ENCODE data around the gene TMEM140. TPM values are rescaled to one million over a fixed set of nuclear protein-coding genes. Genes with fewer than 3 reads are reported as not detected.
A peak's percentile ranks its signal among the peaks of the same experiment; 100 is the strongest.
"Not testable (repeated sequence)": the region's sequence is repeated elsewhere in the genome, so short reads cannot be mapped to it uniquely, and the experiment has no call there.

TMEM140 gene
- total RNA-seq, 5 donors from 2014 or later (not counting 1 experiment from before 2014, with no cell fraction given): 20.7 to 32.7 (median 25.8) TPM

DNA sequence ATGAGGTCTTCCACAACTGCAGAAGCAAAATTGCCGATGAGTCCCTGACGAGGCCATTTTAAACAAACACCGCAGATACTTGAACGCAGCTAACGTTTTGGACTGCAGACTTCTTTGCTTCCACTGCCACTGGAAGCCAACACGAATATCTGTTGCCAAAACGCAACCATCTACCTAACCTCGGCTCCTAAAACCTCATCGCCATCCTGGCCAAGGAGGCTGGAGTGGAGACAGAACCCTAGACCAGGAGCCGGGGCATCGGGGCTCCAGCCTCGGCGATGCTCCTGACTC is 63.0 kb downstream of the TMEM140 start:
- ATAC-seq (replicated peaks in 1 of 4): peak in 3 of 4 experiments; percentile 7 to 9 (median 8)
- POLR2A ChIA-PET: interaction anchor here (0.6 to 1.4 kb wide), 5 partner anchors 9 to 1726 kb away, joined by 3 to 6 read pairs (median 3); no protein-coding TSS in a partner anchor

DNA sequence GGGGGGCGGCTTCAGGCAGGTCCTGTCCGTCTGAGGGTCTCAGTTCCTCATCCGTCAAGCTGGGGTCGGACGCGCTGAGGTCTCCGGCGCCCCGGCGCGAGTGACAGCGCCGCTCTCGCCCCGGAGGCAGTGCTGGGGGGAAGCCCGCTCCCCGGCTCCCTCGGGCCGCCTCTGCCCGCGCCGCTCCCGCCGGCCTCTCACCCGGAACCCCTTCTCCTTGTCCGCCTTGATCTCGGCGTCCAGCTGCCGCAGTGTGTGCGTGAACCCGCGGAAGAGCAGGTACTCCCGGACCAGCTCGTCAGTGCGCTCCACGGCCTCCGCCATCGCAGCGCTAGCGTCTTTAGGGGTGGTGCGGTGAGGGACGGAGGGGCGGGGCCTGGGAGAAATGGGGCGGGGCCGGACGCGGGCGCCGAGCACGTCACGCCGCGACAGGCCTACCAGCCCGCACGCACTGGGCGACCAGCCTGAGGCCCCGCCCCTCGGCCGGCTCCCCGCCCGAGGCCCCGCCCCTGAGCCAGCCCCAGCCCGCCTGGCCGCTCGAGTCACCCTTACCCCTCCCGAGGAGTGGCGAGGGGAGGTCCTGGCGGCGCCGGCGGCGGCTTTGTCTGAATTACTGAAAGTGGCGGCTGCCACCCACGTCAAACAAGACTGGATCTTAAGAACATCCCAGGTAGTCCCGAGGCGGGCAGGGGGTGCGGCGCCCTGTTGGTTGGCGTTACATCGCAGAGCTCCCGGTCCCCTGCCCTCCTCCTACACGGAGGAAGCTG is 63.5 kb downstream of the TMEM140 start, which contains the start of gene WDR91:
Gene WDR91, minus strand, starts transcription at position 348 of the 767 bp plus-strand sequence. Its CDS starts 24 bp downstream, at position 324.
- Histone ChIP-seq H3K36me3 (ENCODE audit: control insufficient read depth in 2 of 2, extremely low read depth in 1 of 2, insufficient read depth in 1 of 2, low read length in 1 of 2) (peaks cover 0 to 4% of the 10 kb centered on the region in 2 donors), H3K4me1 (ENCODE audit: control insufficient read depth in 1 of 2, extremely low read depth in 1 of 2, insufficient read depth in 2 of 2, low read length in 2 of 2) (peaks cover 8 to 30% of the 10 kb centered on the region in 2 experiments), H3K27ac (ENCODE audit: low read length) (peak within 1 kb of the TSS; percentile 82), H3K4me3 (ENCODE audit: control insufficient read depth in 1 of 2, extremely low read depth in 1 of 2, low read length in 1 of 2) (peak within 1 kb of the TSS; percentile 79 to 94), H3K9me3 (no peaks in the 10 kb centered on the region), H3K27me3 (replicated peaks in 1 of 2; ENCODE audit: control insufficient read depth in 2 of 2, extremely low read depth in 1 of 2, insufficient read depth in 2 of 2, low read length in 1 of 2) (no peaks in the 10 kb centered on the region)
- Mint-ChIP-seq H3K27me3 (no peaks in the 10 kb centered on the region), H3K9me3 (no peaks in the 10 kb centered on the region), H3K36me3 (peaks cover 1% of the 10 kb centered on the region), H3K4me1 (peaks cover 36 to 44% (median 37%) of the 10 kb centered on the region in 3 donors), H3K4me3 (peak within 1 kb of the TSS; percentile 89 to 99 (median 93)), H3K27ac (peak within 1 kb of the TSS; percentile 96 to 98)
- ATAC-seq (replicated peaks in 1 of 4) (peak; percentile 90 to 98 (median 94)), DNase-seq (peak; percentile 86 to 98 (median 94))
- POLR2A ChIA-PET: interaction anchor here (0.6 to 1.4 kb wide), 6 partner anchors 9 to 1727 kb away, joined by 3 to 6 read pairs (median 4); no protein-coding TSS in a partner anchor
- CTCF ChIA-PET: interaction anchor here (0.6 to 1.5 kb wide), 3 partner anchors 40 to 225 kb away, joined by 4 to 5 read pairs (median 5); partner anchors contain the start of genes AGBL3 (in 1 of the 2) and TMEM140 (in 1 of the 2)
- WGBS (ENCODE audit: insufficient coverage): under 1% methylated on average over 76 of the region's 82 CpGs

More for the DNA sequence above, 63.0 kb downstream of the TMEM140 start:
- Histone ChIP-seq H3K4me1 (ENCODE audit: control insufficient read depth in 1 of 2, extremely low read depth in 1 of 2, insufficient read depth in 2 of 2, low read length in 2 of 2) (peaks cover 8 to 30% of the 10 kb centered on the region in 2 experiments), H3K36me3 (ENCODE audit: control insufficient read depth in 2 of 2, extremely low read depth in 1 of 2, insufficient read depth in 1 of 2, low read length in 1 of 2) (peaks cover 0 to 7% of the 10 kb centered on the region in 2 donors), H3K4me3 (ENCODE audit: control insufficient read depth in 1 of 2, extremely low read depth in 1 of 2, low read length in 1 of 2) (peak overlapping the region; percentile 77 to 94), H3K9me3 (no peaks in the 10 kb centered on the region), H3K27ac (ENCODE audit: low read length) (peak overlapping the region; percentile 82), H3K27me3 (replicated peaks in 1 of 2; ENCODE audit: control insufficient read depth in 2 of 2, extremely low read depth in 1 of 2, insufficient read depth in 2 of 2, low read length in 1 of 2) (no peaks in the 10 kb centered on the region)
- CTCF ChIA-PET: interaction anchor here (0.6 to 1.5 kb wide), 3 partner anchors 40 to 224 kb away, joined by 4 to 5 read pairs (median 5); partner anchors contain the start of genes AGBL3 (in 1 of the 2) and TMEM140 (in 1 of the 2)
- WGBS (ENCODE audit: insufficient coverage): 0% methylated on average over 13 of the region's 13 CpGs
- Mint-ChIP-seq H3K4me1 (peaks cover 38 to 48% (median 39%) of the 10 kb centered on the region in 3 donors), H3K4me3 (peak overlapping the region; percentile 89 to 99 (median 93)), H3K27me3 (no peaks in the 10 kb centered on the region), H3K36me3 (peaks cover 3% of the 10 kb centered on the region), H3K9me3 (no peaks in the 10 kb centered on the region), H3K27ac (peak overlapping the region; percentile 50 to 98)
- peak in 3 of 35 experiments; percentile 3 to 9 (median 8) for DNase-seq

DNA sequence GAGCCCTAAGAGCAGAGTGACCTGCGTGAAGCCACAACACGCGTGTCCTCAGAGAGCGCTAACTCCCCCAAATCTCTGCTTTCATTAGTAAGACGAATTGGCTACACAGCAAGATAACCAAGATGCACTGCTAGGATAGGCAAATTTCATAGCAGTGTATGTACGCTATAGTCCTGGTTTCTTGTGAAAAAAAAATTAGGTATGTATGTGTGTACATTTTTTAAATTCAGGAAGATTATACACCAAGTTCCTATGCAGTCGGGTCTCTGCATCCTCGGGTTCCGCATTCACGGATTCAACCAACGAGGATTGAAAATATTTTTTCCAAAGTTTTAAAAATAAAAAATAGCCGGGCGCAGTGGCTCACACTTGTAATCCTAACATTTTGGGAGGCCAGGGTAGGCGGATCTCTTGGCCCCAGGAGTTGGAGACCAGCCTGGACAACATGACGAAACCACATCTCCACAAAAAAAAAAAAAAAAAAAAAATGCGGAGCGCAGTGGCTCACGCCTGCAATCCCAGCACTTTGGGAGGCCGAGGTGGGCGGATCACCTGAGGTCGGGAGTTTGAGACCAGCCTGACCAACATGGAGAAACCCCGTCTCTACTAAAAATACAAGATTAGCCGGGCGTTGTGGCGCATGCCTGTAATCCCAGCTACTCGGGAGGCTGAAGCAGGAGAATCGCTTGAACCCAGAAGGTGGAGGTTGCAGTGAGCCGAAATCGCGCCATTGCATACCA is 64.2 kb downstream of the TMEM140 start:
- Histone ChIP-seq H3K4me1 (ENCODE audit: control insufficient read depth in 1 of 2, extremely low read depth in 1 of 2, insufficient read depth in 2 of 2, low read length in 2 of 2) (peaks cover 8 to 29% of the 10 kb centered on the region in 2 experiments), H3K27ac (ENCODE audit: low read length) (peak overlapping the region; percentile 65), H3K4me3 (ENCODE audit: control insufficient read depth in 1 of 2, extremely low read depth in 1 of 2, low read length in 1 of 2) (peak overlapping the region; percentile 76 to 79)
- H3K27ac Mint-ChIP-seq: peak overlapping the region; percentile 49 to 78
- H3K9me3 Mint-ChIP-seq; H3K27me3 ChIP-seq (replicated peaks in 1 of 2; ENCODE audit: control insufficient read depth in 2 of 2, extremely low read depth in 1 of 2, insufficient read depth in 2 of 2, low read length in 1 of 2); H3K9me3 ChIP-seq; H3K36me3 Mint-ChIP-seq; DNase-seq; H3K36me3 ChIP-seq (ENCODE audit: control insufficient read depth in 2 of 2, extremely low read depth in 1 of 2, insufficient read depth in 1 of 2, low read length in 1 of 2); H3K27me3 Mint-ChIP-seq: not testable (repeated sequence)
- peak in 2 of 4 experiments; percentile 0 for ATAC-seq (replicated peaks in 1 of 4)
- ChIA-PET CTCF (interaction anchor here in 1 of 2 donors (0.7 to 1.5 kb wide), 2 partner anchors 41 to 225 kb away, joined by 4 read pairs; partner anchors contain the start of genes AGBL3 and CYREN), POLR2A (interaction anchor here (0.8 to 1.4 kb wide), 2 partner anchors 10 to 566 kb away, joined by 4 to 6 read pairs; no protein-coding TSS in a partner anchor)
- H3K4me3 Mint-ChIP-seq: peak overlapping the region; percentile 89 to 99 (median 93)
- WGBS (ENCODE audit: insufficient coverage): 69% methylated on average over 7 of the region's 30 CpGs
- peaks cover 31 to 40% (median 33%) of the 10 kb centered on the region in 3 donors for H3K4me1 Mint-ChIP-seq

GRCh38 chr7:135213831-135214230 is 66.0 kb downstream of the TMEM140 start:
- H3K4me1 ChIP-seq (ENCODE audit: control insufficient read depth in 1 of 2, extremely low read depth in 1 of 2, insufficient read depth in 2 of 2, low read length in 2 of 2): peaks cover 8 to 18% of the 10 kb centered on the region in 2 experiments
- DNase-seq: no peak
- POLR2A ChIA-PET: no interaction called here
- Mint-ChIP-seq H3K27me3 (peaks cover 3 to 5% of the 10 kb centered on the region in 2 donors), H3K9me3 (no peaks in the 10 kb centered on the region), H3K4me3 (no peak overlapping the region), H3K36me3 (no peaks in the 10 kb centered on the region), H3K27ac (no peak overlapping the region), H3K4me1 (peaks cover 14 to 23% (median 19%) of the 10 kb centered on the region in 3 donors)
- CTCF ChIA-PET: interaction anchor here (0.9 to 1.0 kb wide), 2 partner anchors 15 to 33 kb away, joined by 3 to 4 read pairs; no protein-coding TSS in a partner anchor
- no peaks in the 10 kb centered on the region for H3K27me3 ChIP-seq (replicated peaks in 1 of 2; ENCODE audit: control insufficient read depth in 2 of 2, extremely low read depth in 1 of 2, insufficient read depth in 2 of 2, low read length in 1 of 2)
- 75% methylated on average over 2 of the region's 2 CpGs for WGBS (ENCODE audit: insufficient coverage)
- ATAC-seq (replicated peaks in 1 of 4): no peak
- H3K4me3 ChIP-seq (ENCODE audit: control insufficient read depth in 1 of 2, extremely low read depth in 1 of 2, low read length in 1 of 2): no peak overlapping the region
- no peaks in the 10 kb centered on the region for H3K9me3 ChIP-seq
- H3K27ac ChIP-seq (ENCODE audit: low read length): no peak overlapping the region
- no peaks in the 10 kb centered on the region for H3K36me3 ChIP-seq (ENCODE audit: control insufficient read depth in 2 of 2, extremely low read depth in 1 of 2, insufficient read depth in 1 of 2, low read length in 1 of 2)

DNA sequence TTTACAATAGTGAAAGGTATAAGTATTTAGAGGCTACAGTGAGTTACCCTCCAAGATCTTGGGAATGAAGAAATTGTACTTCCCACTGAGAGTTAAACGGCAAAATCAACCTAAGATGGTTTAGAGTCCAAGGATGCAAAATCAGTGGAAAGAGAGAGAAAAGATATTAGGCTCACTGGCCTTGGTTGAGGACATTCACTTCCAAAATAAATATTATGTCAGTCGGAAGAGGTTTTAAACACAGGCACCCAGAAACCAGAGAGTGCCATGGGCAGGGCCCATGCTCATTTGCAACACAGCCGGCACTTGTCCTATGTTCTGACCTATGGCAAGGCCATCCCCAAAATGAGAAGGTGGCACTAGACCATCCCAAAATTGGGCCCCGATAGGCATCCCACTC is 67.3 kb downstream of the TMEM140 start:
- H3K4me3 Mint-ChIP-seq: no peak overlapping the region
- H3K4me1 Mint-ChIP-seq: peaks cover 3 to 9% (median 9%) of the 10 kb centered on the region in 3 donors
- no peak overlapping the region for H3K27ac Mint-ChIP-seq
- WGBS (ENCODE audit: insufficient coverage): 100% methylated on average over 2 of the region's 4 CpGs
- no peaks in the 10 kb centered on the region for H3K9me3 Mint-ChIP-seq
- H3K4me1 ChIP-seq (ENCODE audit: control insufficient read depth in 1 of 2, extremely low read depth in 1 of 2, insufficient read depth in 2 of 2, low read length in 2 of 2): peaks cover 8 to 14% of the 10 kb centered on the region in 2 experiments
- no peaks in the 10 kb centered on the region for H3K36me3 Mint-ChIP-seq
- H3K27ac ChIP-seq (ENCODE audit: low read length): no peak overlapping the region
- H3K27me3 Mint-ChIP-seq: peaks cover 3 to 5% of the 10 kb centered on the region in 2 donors
- POLR2A ChIA-PET: no interaction called here
- ATAC-seq (replicated peaks in 1 of 4) (no peak), DNase-seq (no peak)
- no peaks in the 10 kb centered on the region for H3K36me3 ChIP-seq (ENCODE audit: control insufficient read depth in 2 of 2, extremely low read depth in 1 of 2, insufficient read depth in 1 of 2, low read length in 1 of 2)
- no peaks in the 10 kb centered on the region for H3K27me3 ChIP-seq (replicated peaks in 1 of 2; ENCODE audit: control insufficient read depth in 2 of 2, extremely low read depth in 1 of 2, insufficient read depth in 2 of 2, low read length in 1 of 2)
- CTCF ChIA-PET: interaction anchor here in 1 of 2 donors (0.6 to 0.9 kb wide), 2 partner anchors 64 to 756 kb away, joined by 3 to 4 read pairs; partner anchors contain the start of gene AKR1B1
- no peak overlapping the region for H3K4me3 ChIP-seq (ENCODE audit: control insufficient read depth in 1 of 2, extremely low read depth in 1 of 2, low read length in 1 of 2)
- H3K9me3 ChIP-seq: no peaks in the 10 kb centered on the region

DNA sequence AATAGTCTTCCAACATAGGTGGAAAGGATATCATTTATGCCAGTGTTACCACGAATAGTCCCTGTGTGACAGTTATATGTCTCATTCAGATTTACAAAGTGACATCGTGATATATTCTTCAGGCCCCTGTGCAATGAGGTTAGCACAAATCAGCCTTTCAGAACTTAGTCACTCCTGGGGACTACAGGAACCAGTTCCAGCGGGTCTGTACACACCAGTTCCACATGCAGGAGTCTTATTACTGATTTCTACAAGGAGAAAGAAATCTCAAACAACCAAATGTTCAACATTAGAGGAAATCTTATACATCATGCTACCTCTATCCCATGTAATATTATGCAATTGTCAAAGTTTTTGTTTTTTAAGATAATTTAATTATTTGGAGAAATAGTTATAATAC is 67.8 kb downstream of the TMEM140 start:
- DNase-seq (no peak), ATAC-seq (replicated peaks in 1 of 4) (no peak)
- WGBS (ENCODE audit: insufficient coverage): 100% methylated on average over 1 of the region's 3 CpGs
- Histone ChIP-seq H3K36me3 (ENCODE audit: control insufficient read depth in 2 of 2, extremely low read depth in 1 of 2, insufficient read depth in 1 of 2, low read length in 1 of 2) (no peaks in the 10 kb centered on the region), H3K4me1 (ENCODE audit: control insufficient read depth in 1 of 2, extremely low read depth in 1 of 2, insufficient read depth in 2 of 2, low read length in 2 of 2) (peaks cover 4 to 9% of the 10 kb centered on the region in 2 experiments), H3K27me3 (replicated peaks in 1 of 2; ENCODE audit: control insufficient read depth in 2 of 2, extremely low read depth in 1 of 2, insufficient read depth in 2 of 2, low read length in 1 of 2) (no peaks in the 10 kb centered on the region), H3K4me3 (ENCODE audit: control insufficient read depth in 1 of 2, extremely low read depth in 1 of 2, low read length in 1 of 2) (no peak overlapping the region), H3K27ac (ENCODE audit: low read length) (no peak overlapping the region), H3K9me3 (no peaks in the 10 kb centered on the region)
- ChIA-PET POLR2A (no interaction called here), CTCF (no interaction called here)
- Mint-ChIP-seq H3K27me3 (peaks cover 3 to 5% of the 10 kb centered on the region in 2 donors), H3K9me3 (no peaks in the 10 kb centered on the region), H3K27ac (no peak overlapping the region), H3K4me3 (no peak overlapping the region), H3K36me3 (no peaks in the 10 kb centered on the region), H3K4me1 (peaks cover 0 to 4% (median 4%) of the 10 kb centered on the region in 3 donors)
